Measurements from ENCODE around the gene JAZF1. TPM values are rescaled to one million over a fixed set of nuclear protein-coding genes. Genes with fewer than 3 reads are reported as not detected.

The JAZF1 gene
- total and polyA plus RNA-seq, 2 of the 4 experiments (the other 2 are of a cell fraction) = 8.4 to 10.5 TPM

DNA sequence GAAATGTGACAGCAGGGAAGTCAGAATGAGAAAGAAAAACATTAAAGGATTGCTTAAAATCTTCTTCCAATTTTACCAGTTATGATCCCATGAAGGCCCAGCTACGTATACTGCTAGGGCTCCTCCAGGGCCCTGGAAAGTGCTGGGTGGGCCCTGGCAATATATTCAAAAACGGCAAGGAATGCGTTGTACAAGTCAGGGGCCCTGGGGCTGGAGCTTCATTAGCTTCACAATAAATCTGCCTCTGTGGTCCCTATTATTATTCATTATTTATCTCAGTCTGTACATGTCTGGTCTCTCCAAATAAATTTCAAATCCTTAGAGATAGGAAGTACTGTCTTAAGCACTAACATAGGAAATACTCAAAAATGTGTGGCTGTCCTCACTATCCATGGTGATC, 7.6 kb downstream of the JAZF1 start:
- Histone ChIP-seq H3K56ac (ENCODE audit: extremely low read depth, insufficient read depth, low read length) (no peak overlapping the region), H3K9me1 (ENCODE audit: insufficient read depth, low read length) (peaks cover 19% of the 10 kb centered on the region), H3K14ac (replicated peaks; ENCODE audit: low read depth, low read length) (no peak overlapping the region), H4K91ac (ENCODE audit: insufficient read depth, low read depth, low read length) (no peak overlapping the region), H3K4me3 (ENCODE audit: insufficient read depth, low read depth, low read length) (no peak overlapping the region), H2BK20ac (ENCODE audit: low read depth, low read length) (no peak overlapping the region), H4K8ac (ENCODE audit: low read depth in 2 of 2, low read length in 2 of 2) (no peak overlapping the region), H3K9me3 (ENCODE audit: control insufficient read depth, insufficient read depth, low read length) (no peaks in the 10 kb centered on the region), H3K23ac (ENCODE audit: low read depth, low read length) (no peak overlapping the region), H2BK5ac (ENCODE audit: low read depth, low read length, poor library complexity, severe bottlenecking) (no peak overlapping the region), H4K5ac (ENCODE audit: low read depth, low read length) (no peak overlapping the region), H3K27ac (ENCODE audit: insufficient read depth, low read length) (no peak overlapping the region), H2AFZ (replicated peaks; ENCODE audit: low read length, poor library complexity) (no peak overlapping the region), H2BK120ac (ENCODE audit: low read depth, low read length) (no peak overlapping the region), H3K9ac (ENCODE audit: low read depth, low read length) (no peak overlapping the region), H2AK9ac (replicated peaks; ENCODE audit: low read depth, low read length, poor library complexity) (no peak overlapping the region), H2BK15ac (ENCODE audit: low read depth, low read length) (no peak overlapping the region), H3K36me3 (ENCODE audit: control insufficient read depth, insufficient read depth, low read length) (no peaks in the 10 kb centered on the region; the same call in 1 of the 2 replicates), H3K4me2 (ENCODE audit: low read depth, low read length) (no peak overlapping the region), H3K4ac (ENCODE audit: low read depth, low read length) (no peak overlapping the region), H3K27me3 (ENCODE audit: control insufficient read depth, insufficient read depth, low read length) (no peaks in the 10 kb centered on the region), H2AK5ac (ENCODE audit: low read depth, low read length) (no peak overlapping the region), H3K79me1 (ENCODE audit: low read depth in 1 of 2, low read length in 2 of 2) (peaks cover 38 to 75% of the 10 kb centered on the region in 2 experiments), H3K4me1 (ENCODE audit: control insufficient read depth, insufficient read depth, low read length) (peaks cover 17% of the 10 kb centered on the region), H4K20me1 (ENCODE audit: insufficient read depth, low read length) (peaks cover 7% of the 10 kb centered on the region; the same call in 1 of the 2 replicates), H3K18ac (ENCODE audit: low read depth, low read length) (no peak overlapping the region)
- ChIA-PET CTCF (no interaction called here), POLR2A (ENCODE audit: unreplicated experiment) (no interaction called here)
- ATAC-seq (ENCODE audit: low read depth) (no peak), DNase-seq (no peak)
- in situ Hi-C loops (cut with MboI; ENCODE audit: low sequenced_read_pairs) (no loop called here), intact Hi-C loops (cut with micrococcal nuclease) (no loop called here), dilution Hi-C loops (cut with HindIII; ENCODE audit: low sequenced_read_pairs, unreplicated experiment) (no loop called here)
- no TSS peak for BruUV-seq (replicated peaks)
- TF ChIP-seq SMC3 (IDR thresholded peaks at IDR 0.05; ENCODE audit: low read depth, low read length) (no peak), NFE2L2 (IDR thresholded peaks at IDR 0.05; ENCODE audit: low read depth, low read length) (no peak)
- TF ChIP-seq, protein P1, sequence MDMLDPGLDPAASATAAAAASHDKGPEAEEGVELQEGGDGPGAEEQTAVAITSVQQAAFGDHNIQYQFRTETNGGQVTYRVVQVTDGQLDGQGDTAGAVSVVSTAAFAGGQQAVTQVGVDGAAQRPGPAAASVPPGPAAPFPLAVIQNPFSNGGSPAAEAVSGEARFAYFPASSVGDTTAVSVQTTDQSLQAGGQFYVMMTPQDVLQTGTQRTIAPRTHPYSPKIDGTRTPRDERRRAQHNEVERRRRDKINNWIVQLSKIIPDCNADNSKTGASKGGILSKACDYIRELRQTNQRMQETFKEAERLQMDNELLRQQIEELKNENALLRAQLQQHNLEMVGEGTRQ (IDR thresholded peaks at IDR 0.05; ENCODE audit: low read depth, low read length) = no peak
- 69% methylated on average over 2 of the region's 3 CpGs; no CpG with 5 or more reads in 1 of the 2 experiments for WGBS, 2 experiments (ENCODE audit: extremely low coverage in 2 of 2, insufficient read length in 1 of 2)

Data from IMR-90 (cell line).